Fibroblast of lung (primary cell): ENCODE measurements around the gene IGF1R.

Source experiments
- EZH2 ChIP-seq: IDR thresholded peaks from 2 replicates; pipeline ENCODE4 v1.5.1; 2012; ENCODE audit warnings: low read length, control low read depth, mild to moderate bottlenecking; ENCODE audit errors: missing control alignments
- TF ChIP-seq, protein P1 (sequence below), 2 donors: IDR thresholded peaks in 1 of 2; conservative IDR thresholded peaks in 1 of 2; 1 replicate in 1 of 2; 2 replicates in 1 of 2; pipeline ENCODE4 v1.5.1; 2011 to 2012; ENCODE audit warnings: low read length in 2 of 2, control low read depth in 1 of 2, inconsistent platforms in 1 of 2, low read depth in 1 of 2, mild to moderate bottlenecking in 1 of 2

DNA sequence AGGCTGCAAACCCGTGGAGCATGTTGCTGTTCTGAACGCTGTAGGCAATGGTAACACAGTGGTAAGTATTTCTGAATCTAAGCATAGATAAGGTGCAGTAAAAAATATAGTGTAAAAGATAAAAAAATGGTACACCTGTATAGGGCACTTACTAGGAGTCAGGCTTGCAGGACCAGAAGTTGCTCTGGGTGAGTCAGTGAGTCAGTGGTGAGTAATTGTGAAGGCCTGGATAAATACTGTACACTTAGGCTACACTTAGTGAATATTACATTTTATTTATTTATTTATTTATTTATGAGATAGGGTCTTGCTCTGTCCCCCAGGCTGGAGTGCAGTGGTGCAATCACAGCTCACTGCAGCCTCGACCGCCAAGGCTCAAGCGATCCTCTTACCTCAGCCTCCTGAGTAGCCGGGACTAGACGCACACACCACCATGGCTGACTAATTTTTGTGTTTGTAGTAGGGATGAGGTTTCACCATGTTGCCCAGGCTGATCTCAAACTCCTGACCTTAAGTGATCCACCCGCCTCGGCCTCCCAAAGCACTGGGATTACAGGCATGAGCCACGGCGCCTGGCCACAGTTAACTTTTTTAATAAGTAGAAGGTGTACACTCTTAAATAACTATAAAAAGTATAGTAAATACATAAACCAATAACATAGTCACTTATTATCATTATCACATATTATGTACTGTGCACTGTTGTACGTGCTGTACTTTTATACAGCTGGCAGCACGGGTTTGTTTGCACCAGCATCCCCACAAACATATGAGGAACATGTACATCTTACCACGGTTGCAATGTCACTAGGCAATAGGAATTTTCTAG is 155.1 kb downstream of the IGF1R start:
- TF ChIP-seq, protein P1, sequence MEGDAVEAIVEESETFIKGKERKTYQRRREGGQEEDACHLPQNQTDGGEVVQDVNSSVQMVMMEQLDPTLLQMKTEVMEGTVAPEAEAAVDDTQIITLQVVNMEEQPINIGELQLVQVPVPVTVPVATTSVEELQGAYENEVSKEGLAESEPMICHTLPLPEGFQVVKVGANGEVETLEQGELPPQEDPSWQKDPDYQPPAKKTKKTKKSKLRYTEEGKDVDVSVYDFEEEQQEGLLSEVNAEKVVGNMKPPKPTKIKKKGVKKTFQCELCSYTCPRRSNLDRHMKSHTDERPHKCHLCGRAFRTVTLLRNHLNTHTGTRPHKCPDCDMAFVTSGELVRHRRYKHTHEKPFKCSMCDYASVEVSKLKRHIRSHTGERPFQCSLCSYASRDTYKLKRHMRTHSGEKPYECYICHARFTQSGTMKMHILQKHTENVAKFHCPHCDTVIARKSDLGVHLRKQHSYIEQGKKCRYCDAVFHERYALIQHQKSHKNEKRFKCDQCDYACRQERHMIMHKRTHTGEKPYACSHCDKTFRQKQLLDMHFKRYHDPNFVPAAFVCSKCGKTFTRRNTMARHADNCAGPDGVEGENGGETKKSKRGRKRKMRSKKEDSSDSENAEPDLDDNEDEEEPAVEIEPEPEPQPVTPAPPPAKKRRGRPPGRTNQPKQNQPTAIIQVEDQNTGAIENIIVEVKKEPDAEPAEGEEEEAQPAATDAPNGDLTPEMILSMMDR (conservative IDR thresholded peaks at IDR 0.05 in 1 of 2, IDR thresholded peaks at IDR 0.05 in 1 of 2; ENCODE audit: low read depth in 1 of 2, low read length in 2 of 2) = no peak
- no peak for TF ChIP-seq EZH2
